Omental fat pad (tissue), 4 donors: Measurements from ENCODE around the gene AVPR2. TPM values are rescaled to one million over a fixed set of nuclear protein-coding genes. Genes with fewer than 3 reads are reported as not detected.

Experiments
- ATAC-seq: fragments of 150-250 bp; one replicate; pipeline ENCODE4 v1.9.1; 2016; ENCODE audit warnings: mild to moderate bottlenecking, moderate library complexity; ENCODE audit not compliant: low FRiP score
- DNase-seq: peaks from one replicate; pipeline ENCODE4 v3.0.0-alpha.2; 2019; ENCODE audit warnings: low spot score
- total RNA-seq, 4 donors: library from RNA; depleted of rRNA; stranded (reverse); fragments of >200 nt; gene quantifications; one replicate each; pipeline ENCODE4 v1.1.0, GENCODE V29; 2016
- TF ChIP-seq, protein P1 (sequence below), 3 donors: fragments of 450-650 bp; IDR thresholded peaks; one replicate each; pipeline ENCODE4 v1.5.1; 2016 to 2017; ENCODE audit warnings: antibody characterized with exemption in 3 of 3, mild to moderate bottlenecking in 3 of 3, moderate library complexity in 2 of 3

The AVPR2 gene
- total RNA-seq, 4 donors from 2014 or later: 0.74 to 22.7 (median 3.6) TPM

DNA sequence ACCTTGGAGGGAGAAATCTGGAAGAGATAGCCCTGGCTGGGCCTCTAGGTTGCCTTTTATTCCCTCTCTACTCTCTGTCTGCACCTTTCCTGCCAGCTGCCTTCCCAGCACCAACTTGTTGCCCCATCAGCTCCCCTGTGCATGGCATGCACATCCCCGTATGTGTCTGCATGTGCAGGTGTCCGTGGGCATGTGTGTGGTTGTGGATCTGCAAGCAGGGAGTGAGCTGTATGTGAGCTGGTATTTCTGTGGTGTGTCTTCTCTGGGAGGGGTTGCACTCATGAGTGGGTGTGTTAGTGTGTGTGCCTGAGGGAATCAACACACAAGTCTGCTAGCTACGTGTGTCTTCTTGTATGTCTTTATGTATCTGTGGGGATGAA, 28.4 kb upstream of the AVPR2 start:
- ATAC-seq: no peak
- DNase-seq: no peak
- TF ChIP-seq, protein P1, sequence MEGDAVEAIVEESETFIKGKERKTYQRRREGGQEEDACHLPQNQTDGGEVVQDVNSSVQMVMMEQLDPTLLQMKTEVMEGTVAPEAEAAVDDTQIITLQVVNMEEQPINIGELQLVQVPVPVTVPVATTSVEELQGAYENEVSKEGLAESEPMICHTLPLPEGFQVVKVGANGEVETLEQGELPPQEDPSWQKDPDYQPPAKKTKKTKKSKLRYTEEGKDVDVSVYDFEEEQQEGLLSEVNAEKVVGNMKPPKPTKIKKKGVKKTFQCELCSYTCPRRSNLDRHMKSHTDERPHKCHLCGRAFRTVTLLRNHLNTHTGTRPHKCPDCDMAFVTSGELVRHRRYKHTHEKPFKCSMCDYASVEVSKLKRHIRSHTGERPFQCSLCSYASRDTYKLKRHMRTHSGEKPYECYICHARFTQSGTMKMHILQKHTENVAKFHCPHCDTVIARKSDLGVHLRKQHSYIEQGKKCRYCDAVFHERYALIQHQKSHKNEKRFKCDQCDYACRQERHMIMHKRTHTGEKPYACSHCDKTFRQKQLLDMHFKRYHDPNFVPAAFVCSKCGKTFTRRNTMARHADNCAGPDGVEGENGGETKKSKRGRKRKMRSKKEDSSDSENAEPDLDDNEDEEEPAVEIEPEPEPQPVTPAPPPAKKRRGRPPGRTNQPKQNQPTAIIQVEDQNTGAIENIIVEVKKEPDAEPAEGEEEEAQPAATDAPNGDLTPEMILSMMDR (IDR thresholded peaks at IDR 0.05): no peak

DNA sequence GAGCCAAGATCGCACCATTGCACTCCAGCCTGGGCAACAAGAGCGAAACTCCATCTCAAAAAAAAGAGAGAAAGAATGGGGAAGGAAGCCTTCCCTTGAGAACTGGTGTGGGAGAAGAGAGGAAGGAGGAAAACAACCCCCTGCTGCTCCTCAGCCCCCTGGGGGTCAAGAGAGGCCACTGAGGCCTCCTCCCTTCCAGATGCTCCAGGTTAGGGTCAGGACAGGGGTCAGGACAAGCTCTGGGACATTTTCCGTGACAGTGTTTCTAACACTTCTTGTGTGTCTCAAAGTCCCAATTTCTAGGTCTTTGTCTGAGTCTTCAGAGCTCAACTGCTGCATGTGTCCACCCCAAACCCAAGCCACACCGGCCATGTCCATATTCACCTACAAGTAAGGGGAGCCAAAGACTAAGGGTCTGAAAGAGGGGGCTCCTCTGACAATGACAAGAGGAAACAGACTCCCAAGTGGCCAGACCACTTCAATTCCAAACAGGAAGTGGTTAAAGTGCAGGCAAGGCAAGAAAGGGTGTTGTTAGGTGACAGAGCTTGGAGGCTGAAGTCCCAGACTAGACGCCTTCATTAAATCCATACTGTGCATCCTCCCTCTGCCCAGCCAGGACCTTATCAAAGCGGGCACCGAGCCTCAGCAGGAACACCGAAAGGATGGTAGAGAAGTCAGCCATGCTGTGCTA, 26.8 kb upstream of the AVPR2 start:
- DNase-seq: no peak
- ATAC-seq: no peak
- TF ChIP-seq, protein P1 (IDR thresholded peaks at IDR 0.05): no peak

DNA sequence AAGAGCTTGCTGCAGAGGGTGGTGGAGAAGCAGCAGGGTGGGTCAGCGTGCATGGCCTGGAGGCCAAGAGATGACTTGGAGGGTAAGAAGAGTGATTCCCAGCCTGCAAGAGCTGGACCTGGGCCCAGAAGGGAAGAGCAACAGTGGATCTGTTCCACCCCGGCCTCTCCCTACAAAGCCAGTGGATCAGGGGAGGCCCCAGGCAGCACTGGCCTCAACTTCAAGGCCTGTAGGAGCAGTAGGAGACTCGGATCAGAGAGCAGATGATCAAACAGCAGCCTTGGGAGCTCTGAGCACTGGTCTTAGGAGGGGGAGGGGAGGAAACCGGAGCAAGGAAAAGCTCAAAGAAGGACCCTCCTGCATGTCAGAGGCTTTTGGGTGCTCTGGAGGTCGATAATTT, 26.1 kb upstream of the AVPR2 start:
- ATAC-seq (no peak), DNase-seq (no peak)
- TF ChIP-seq, protein P1 (IDR thresholded peaks at IDR 0.05): no peak

DNA sequence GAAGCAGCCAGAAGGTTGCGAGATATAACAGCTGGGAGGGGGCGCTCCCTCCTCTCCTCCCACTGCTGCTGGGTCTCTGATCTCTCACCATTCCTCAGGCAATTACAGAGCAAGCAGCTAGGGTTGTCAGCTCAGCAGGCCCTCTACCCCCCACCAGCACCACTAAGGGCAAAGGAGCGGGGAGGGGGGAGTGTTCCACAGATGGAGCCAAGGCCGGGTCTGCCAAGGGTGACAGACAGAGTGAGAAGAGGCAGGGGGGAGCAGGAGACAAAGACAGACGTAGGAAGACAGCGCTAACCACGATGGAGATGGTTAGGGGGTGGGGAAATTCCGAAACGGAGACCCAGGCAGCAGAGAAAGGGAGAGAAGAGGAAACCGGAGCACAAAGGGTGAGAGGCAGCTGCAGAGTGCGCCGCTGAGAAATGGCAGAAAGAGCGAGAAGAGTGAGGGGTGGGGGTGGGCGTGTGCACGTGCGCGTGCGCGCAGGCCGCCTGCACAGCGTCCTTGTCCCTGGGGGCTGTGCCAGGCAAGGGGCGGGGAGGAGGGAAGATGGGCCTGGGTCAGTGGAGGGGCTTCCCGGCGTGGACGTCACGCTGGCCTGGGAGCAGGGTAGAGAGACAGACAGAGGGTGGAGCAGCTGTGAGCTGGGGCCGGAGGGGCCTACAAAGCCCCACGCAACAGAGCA, 25.4 kb upstream of the AVPR2 start:
- TF ChIP-seq, protein P1 (IDR thresholded peaks at IDR 0.05): no peak
- DNase-seq: no peak

DNA sequence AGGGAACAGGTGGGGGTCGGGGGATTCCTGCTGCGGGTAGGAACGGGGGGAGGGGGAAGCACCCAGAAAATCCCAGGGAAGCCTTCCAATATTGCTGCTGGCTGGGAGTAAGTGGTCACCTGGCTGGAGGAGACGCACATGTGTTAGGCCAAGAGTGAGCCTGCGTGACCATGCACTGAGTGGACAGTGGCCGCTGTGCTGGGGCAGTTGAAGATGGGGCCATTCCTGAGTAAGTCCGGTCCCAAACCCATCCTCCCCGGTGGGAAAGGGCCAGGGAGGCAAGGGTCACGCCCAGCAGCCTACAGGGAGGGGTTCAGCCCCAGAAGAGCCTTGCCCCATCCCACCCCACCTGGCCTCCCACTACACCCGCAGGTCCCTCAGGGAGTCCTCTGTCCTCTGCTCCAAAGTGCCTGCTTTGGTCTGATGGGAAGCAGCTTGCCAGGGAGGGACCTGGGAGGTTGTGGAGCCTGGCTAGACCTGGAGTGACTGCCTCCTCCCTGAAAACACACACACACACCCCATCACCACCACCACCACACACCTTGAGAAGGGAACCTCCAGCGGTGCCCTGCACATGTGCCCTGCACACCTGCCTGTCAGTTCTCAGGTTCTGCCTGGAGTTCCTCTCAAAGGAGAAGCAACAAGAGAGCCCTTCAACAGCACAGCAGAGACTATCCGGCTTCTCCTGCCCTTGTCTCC, 24.6 kb upstream of the AVPR2 start:
- DNase-seq (no peak), ATAC-seq (no peak)
- TF ChIP-seq, protein P1 (IDR thresholded peaks at IDR 0.05): no peak

More for the DNA sequence above, 25.4 kb upstream of the AVPR2 start:
- ATAC-seq: no peak

DNA sequence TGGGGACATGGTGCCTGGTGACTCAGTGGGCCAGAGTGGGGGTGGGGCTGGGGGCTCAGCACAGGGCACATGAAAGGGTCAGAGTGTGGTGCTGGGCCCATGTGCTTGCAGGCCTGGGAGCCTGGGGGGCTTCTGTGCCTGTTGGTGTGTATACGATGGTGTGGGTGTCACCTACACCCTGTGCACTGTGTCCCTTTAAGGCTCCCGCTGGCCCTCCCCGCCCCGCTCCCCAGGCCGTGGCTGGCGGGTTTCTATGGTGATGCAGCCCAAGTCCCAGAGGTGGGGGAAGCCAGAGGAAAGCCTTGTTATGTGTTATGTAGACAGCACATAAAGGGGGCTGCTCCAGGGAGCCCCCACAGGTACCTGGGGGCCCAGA, 24.0 kb upstream of the AVPR2 start:
- ATAC-seq (no peak), DNase-seq (no peak)
- TF ChIP-seq, protein P1 (IDR thresholded peaks at IDR 0.05): no peak
